GM12874 (cell line): ENCODE results near the gene VSTM5.

Experiments
- TF ChIP-seq, protein P1 (sequence below): IDR thresholded peaks from 2 replicates; pipeline ENCODE4 v1.5.1; 2011; ENCODE audit warnings: low read depth, mild to moderate bottlenecking, control low read depth, low read length, moderate library complexity; ENCODE audit not compliant: insufficient read depth

The VSTM5 gene

DNA sequence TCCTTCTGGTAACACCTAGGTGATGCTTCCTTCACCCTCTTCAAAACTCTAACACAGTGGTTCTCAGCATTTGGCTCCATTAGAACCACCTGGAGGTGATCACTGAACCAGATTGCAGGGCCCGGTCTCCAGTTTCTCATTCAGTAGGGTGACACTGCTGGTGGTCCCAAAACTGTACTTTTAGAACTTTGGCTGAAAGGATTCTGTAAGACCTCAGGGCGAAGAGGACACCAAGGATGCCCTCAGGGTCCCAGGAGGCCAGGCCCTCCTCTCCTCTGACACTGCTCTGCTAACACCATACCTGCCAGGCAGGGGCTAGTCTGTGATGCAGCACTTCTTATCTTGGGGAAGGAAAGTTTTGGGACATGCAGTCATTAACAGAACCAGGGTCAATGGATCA is 9.0 kb downstream of the VSTM5 start:
- TF ChIP-seq, protein P1, sequence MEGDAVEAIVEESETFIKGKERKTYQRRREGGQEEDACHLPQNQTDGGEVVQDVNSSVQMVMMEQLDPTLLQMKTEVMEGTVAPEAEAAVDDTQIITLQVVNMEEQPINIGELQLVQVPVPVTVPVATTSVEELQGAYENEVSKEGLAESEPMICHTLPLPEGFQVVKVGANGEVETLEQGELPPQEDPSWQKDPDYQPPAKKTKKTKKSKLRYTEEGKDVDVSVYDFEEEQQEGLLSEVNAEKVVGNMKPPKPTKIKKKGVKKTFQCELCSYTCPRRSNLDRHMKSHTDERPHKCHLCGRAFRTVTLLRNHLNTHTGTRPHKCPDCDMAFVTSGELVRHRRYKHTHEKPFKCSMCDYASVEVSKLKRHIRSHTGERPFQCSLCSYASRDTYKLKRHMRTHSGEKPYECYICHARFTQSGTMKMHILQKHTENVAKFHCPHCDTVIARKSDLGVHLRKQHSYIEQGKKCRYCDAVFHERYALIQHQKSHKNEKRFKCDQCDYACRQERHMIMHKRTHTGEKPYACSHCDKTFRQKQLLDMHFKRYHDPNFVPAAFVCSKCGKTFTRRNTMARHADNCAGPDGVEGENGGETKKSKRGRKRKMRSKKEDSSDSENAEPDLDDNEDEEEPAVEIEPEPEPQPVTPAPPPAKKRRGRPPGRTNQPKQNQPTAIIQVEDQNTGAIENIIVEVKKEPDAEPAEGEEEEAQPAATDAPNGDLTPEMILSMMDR, result no peak

DNA sequence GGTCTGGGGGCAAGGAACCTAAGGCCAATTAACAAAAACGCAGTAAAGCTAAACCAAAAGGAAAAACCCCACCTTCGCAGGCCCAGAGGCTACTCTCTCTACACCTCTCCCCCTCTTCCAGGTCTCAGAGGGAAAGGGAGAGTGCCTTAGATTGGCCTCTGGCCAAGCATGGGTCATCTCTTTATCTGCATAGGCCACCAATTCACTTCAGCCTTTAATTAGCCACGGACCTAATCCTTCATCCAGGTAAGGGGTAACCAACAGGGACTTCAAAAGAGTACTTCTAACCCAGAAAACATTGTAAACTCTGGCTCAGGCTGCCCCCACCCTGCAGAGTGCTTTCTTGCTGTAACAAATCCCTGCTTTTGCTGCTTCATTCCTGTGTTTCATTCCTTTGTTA is 9.4 kb downstream of the VSTM5 start:
- TF ChIP-seq, protein P1, result no peak

DNA sequence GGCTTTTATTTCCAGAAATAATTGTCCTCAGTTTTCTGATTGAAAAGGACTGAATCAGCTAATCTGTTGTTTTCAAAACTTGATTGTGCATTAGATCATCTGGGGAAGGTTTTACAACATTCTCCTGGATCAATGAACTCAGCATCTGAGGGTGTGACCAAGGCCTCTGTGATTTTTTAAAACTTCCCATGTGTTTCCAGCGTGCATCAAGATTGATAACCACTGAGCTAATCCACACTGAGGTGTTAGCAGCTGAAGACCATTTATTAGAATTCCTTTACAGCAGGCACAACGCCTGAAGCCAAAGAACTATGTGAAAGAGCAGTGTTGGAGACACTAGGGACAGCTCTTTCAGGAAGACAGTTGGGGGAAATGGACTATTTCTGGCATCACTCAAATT is 10.2 kb downstream of the VSTM5 start:
- TF ChIP-seq, protein P1, result no peak

GRCh38 chr11:93838967-93839366 is 11.5 kb downstream of the VSTM5 start:
- TF ChIP-seq, protein P1, result no peak

DNA sequence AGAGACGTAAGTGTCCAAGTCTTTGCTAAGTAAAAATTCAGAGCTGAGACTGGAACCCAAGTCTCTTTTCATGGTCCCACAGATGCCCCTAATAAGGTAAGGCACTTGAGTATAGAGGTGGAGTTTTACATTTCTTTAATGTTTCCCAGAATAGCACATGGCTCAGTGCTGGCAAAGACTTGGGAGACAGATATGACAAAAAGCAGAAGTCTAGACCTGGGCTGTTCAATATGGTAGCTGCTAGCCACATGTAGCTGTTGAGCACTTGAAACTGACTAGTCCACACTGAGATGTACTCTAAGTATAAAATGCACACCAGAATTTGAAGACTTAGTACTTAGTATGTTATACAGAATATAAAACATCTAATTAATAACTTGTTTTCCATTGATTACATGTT is 17.6 kb downstream of the VSTM5 start:
- TF ChIP-seq, protein P1, result no peak

GRCh38 chr11:93831343-93832127 is 18.9 kb downstream of the VSTM5 start:
- TF ChIP-seq, protein P1, result no peak

DNA sequence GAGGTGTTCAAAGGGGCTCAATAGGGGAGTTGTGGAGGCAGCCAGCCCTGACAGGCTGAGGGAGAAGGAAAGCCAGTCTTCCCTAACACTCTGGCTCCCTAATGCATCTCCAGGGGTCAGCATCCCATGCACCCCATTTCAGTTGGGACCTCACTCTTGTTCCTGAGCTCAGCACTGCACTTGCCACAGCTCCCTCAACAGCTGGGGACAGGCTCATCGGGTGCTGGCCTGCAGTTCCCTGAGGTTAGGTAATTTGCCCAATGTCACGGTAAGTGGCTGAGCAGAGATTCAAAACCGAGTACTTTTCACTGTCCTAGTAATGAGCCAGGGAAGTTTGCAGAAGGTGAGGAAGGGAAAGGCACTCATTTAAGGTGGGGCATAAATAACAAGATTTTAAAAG is 20.8 kb downstream of the VSTM5 start:
- TF ChIP-seq, protein P1, result no peak

DNA sequence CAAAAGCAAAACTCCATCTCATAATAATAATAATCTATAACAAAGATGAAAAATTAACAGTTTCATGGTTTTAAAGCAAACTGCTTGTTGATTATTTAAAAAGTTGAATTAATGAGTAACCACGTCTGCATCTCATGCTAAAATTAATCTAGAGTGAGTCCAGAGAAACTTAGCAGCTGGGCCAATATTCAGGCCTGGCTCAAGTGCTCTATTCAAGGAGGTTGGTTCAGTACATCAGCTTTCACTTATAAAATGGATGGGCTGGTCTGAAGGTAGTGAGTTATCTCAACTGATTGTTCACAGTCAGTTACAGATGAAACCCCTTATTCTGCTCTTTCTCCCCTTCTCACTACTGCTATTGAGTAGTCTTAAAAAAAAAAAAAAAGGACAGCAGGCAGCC is 23.1 kb downstream of the VSTM5 start:
- TF ChIP-seq, protein P1, result no peak
